Lower leg skin (tissue), 4 donors: ENCODE data around the gene PIRT. TPM values are rescaled to one million over a fixed set of nuclear protein-coding genes. Genes with fewer than 3 reads are reported as not detected.
A peak's percentile ranks its signal among the peaks of the same experiment; 100 is the strongest.

ENCODE experiments used
- DNase-seq, 2 donors: peaks; one replicate each; pipeline ENCODE4 v3.0.0-alpha.2; 2019; ENCODE audit warnings: low spot score in 2 of 2
- H3K4me3 ChIP-seq: fragments of 200-600 bp; sonication (generic); 2 replicates; pipeline ENCODE4 v1.5.1; 2017; ENCODE audit warnings: mild to moderate bottlenecking, low read depth; ENCODE audit not compliant: poor library complexity, severe bottlenecking
- CTCF ChIP-seq, 3 donors: fragments of 450-650 bp; IDR thresholded peaks; one replicate each; pipeline ENCODE4 v1.5.1; 2016; ENCODE audit warnings: antibody characterized with exemption in 3 of 3, mild to moderate bottlenecking in 3 of 3, moderate library complexity in 2 of 3
- POLR2A ChIP-seq, 2 donors: fragments of 450-650 bp; IDR thresholded peaks; one replicate each; pipeline ENCODE4 v1.6.1; 2016 to 2017; ENCODE audit warnings: antibody characterized with exemption in 2 of 2, mild to moderate bottlenecking in 1 of 2, moderate library complexity in 1 of 2
- WGBS, 2 donors: methylation state at CpG; one replicate each; pipeline ENCODE4 v1.1.5; 2018; 5-methylcytosine and 5-hydroxymethylcytosine counted together
- intact Hi-C: fragments of 100-400 bp; cut with DNase I; formaldehyde crosslinking; loops from one replicate; pipeline ENCODE4 v1.15.0; 2023; ENCODE audit warnings: low total_unique reads
- total RNA-seq, 4 donors: library from RNA; depleted of rRNA; stranded (reverse); fragments of >200 nt; gene quantifications; one replicate each; pipeline ENCODE4 v1.1.0, GENCODE V29; 2016

Gene PIRT
- total RNA-seq, 4 donors from 2014 or later, result 0.06 to 0.42 TPM; not detected in 2

GRCh38 chr17:10805911-10806310, 32.0 kb downstream of the PIRT start:
- no peak for TF ChIP-seq POLR2A (IDR thresholded peaks at IDR 0.05)
- no peak for TF ChIP-seq CTCF (IDR thresholded peaks at IDR 0.05)
- no peak overlapping the region for H3K4me3 ChIP-seq
- intact Hi-C loops, result no loop called here
- 90 to 92% methylated on average over 6 of the region's 6 CpGs for WGBS, 2 donors
- DNase-seq, result peak in 1 of 2 donors; percentile 84

- 84 to 95% methylated on average over 7 of the region's 7 CpGs for WGBS, 2 donors
- intact Hi-C loops, result no loop called here
- H3K4me3 ChIP-seq, result no peak overlapping the region
- no peak for DNase-seq
- TF ChIP-seq CTCF (IDR thresholded peaks at IDR 0.05) (no peak), POLR2A (IDR thresholded peaks at IDR 0.05) (no peak)
Measured at GRCh38 chr17:10804546-10804945, 33.3 kb downstream of the PIRT start.

- peak in 1 of 2 donors; percentile 87 for DNase-seq
- intact Hi-C loops, result no loop called here
- 55 to 57% methylated on average over 16 of the region's 16 CpGs for WGBS, 2 donors
- no peak within 1 kb of the TSS for H3K4me3 ChIP-seq
- TF ChIP-seq CTCF (IDR thresholded peaks at IDR 0.05), result no peak
Measured at GRCh38 chr17:10803830-10804475, 33.9 kb downstream of the PIRT start, which contains the start of gene TMEM238L. TSS of gene TMEM238L (minus strand) at chr17:10804099. CDS start at chr17:10803963, 136 bp downstream.

GRCh38 chr17:10803350-10803749, 34.5 kb downstream of the PIRT start:
- intact Hi-C loops, result no loop called here
- no peak for DNase-seq
- TF ChIP-seq POLR2A (IDR thresholded peaks at IDR 0.05) (no peak), CTCF (IDR thresholded peaks at IDR 0.05) (no peak)
- 59 to 87% methylated on average over 7 of the region's 7 CpGs for WGBS, 2 donors
- no peak overlapping the region for H3K4me3 ChIP-seq

- no peak for DNase-seq
- H3K4me3 ChIP-seq, result no peak overlapping the region
- 85 to 87% methylated on average over 14 of the region's 14 CpGs for WGBS, 2 donors
- no peak for TF ChIP-seq POLR2A (IDR thresholded peaks at IDR 0.05)
- intact Hi-C loops, result no loop called here
Measured at GRCh38 chr17:10802496-10803284, 35.2 kb downstream of the PIRT start.

- intact Hi-C loops, result no loop called here
- WGBS, 2 donors, result 26 to 41% methylated on average over 7 of the region's 7 CpGs
- TF ChIP-seq POLR2A (IDR thresholded peaks at IDR 0.05), result no peak
- no peak for TF ChIP-seq CTCF (IDR thresholded peaks at IDR 0.05)
- no peak overlapping the region for H3K4me3 ChIP-seq
- no peak for DNase-seq
Measured at GRCh38 chr17:10799407-10799806, 38.5 kb downstream of the PIRT start.
